B cell (primary cell): ENCODE data around the gene CD151.

ENCODE experiments used
- EZH2 ChIP-seq: IDR thresholded peaks from 2 replicates; pipeline ENCODE4 v1.6.1; 2012; ENCODE audit warnings: borderline replicate concordance, low read depth, mild to moderate bottlenecking, moderate library complexity, low read length; ENCODE audit not compliant: insufficient read depth, poor library complexity, severe bottlenecking
- TF ChIP-seq, protein P1 (sequence below): fragments of 200-600 bp; IDR thresholded peaks from one replicate; pipeline ENCODE4 v1.8.0; 2022; ENCODE audit warnings: antibody characterized with exemption, mild to moderate bottlenecking

DNA sequence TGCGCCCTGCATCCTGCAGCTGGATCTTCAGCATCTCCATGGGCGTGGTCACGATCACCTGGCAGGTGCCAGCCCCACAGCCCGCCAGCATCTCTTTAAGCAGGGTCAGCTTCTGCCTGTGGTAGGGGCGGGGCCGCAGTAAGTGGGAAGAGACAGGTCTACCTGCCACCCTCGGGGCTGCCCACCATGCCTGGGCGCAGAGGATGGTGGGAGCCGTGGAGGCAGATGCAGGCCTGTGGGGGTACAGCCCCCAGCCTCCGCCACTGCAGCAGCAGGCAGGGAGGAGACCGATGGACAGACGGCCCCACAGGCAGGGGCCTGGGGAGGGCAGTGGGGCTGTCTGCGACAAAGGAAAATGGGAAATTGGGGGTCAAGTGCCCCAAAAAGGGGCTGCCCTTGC lies 39.9 kb upstream of the CD151 start:
- TF ChIP-seq, protein P1, sequence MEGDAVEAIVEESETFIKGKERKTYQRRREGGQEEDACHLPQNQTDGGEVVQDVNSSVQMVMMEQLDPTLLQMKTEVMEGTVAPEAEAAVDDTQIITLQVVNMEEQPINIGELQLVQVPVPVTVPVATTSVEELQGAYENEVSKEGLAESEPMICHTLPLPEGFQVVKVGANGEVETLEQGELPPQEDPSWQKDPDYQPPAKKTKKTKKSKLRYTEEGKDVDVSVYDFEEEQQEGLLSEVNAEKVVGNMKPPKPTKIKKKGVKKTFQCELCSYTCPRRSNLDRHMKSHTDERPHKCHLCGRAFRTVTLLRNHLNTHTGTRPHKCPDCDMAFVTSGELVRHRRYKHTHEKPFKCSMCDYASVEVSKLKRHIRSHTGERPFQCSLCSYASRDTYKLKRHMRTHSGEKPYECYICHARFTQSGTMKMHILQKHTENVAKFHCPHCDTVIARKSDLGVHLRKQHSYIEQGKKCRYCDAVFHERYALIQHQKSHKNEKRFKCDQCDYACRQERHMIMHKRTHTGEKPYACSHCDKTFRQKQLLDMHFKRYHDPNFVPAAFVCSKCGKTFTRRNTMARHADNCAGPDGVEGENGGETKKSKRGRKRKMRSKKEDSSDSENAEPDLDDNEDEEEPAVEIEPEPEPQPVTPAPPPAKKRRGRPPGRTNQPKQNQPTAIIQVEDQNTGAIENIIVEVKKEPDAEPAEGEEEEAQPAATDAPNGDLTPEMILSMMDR, result no peak
- TF ChIP-seq EZH2, result no peak
